HG02840 (cell line): ENCODE data around the gene RAPGEF6.
"Not testable (repeated sequence)": the region's sequence is repeated elsewhere in the genome, so short reads cannot be mapped to it uniquely, and the experiment has no call there.

ENCODE experiments used
- ATAC-seq: cut with Tn5 transposase; IDR thresholded peaks from one replicate; pipeline ENCODE4 v1.9.1; 2021; ENCODE audit warnings: mild to moderate bottlenecking, moderate library complexity, moderate number of reproducible peaks; ENCODE audit not compliant: unreplicated experiment, low FRiP score

The RAPGEF6 gene

GRCh38 chr5:131441184-131441583, 193.8 kb downstream of the RAPGEF6 start:
- no peak for ATAC-seq

DNA sequence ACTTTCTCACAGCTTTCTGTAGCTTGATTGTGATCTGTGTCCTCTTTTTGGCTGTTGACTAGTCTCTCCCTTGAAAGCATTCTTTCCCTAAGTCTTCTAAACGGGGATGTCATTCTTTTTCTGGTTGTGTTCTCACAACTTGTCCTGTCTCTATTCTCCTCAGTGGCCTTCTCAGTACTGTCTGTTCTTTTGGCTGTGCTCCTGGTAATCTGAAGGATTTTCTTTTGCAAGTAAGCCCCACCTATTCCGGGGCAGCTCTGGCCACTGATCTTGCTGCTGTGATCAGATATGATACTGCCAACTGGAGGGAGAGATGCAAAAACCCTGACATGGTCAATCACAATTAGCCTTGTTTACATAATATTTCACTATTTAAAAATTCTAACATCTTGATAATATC, 198.9 kb downstream of the RAPGEF6 start:
- ATAC-seq: no peak

GRCh38 chr5:131433109-131433508, 201.9 kb downstream of the RAPGEF6 start:
- ATAC-seq: no peak

DNA sequence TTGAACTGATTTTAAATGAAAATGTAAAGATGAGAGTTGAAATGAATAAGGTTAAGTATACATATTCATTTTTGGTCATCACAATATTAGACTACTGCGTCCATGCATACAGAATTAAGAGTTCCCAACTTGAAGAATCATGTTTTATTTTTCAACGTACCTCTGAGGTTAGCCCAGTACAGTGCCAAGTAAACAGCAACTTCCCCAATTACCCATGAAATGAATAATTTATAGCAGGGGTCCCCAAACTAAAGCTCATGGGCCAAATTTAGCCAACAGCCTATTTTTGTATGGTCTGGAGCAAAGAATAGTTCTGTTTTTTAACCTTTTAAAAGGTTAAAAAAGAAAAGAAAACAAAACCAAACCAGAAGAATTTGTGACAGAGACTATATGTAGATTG, 203.2 kb downstream of the RAPGEF6 start:
- no peak for ATAC-seq

DNA sequence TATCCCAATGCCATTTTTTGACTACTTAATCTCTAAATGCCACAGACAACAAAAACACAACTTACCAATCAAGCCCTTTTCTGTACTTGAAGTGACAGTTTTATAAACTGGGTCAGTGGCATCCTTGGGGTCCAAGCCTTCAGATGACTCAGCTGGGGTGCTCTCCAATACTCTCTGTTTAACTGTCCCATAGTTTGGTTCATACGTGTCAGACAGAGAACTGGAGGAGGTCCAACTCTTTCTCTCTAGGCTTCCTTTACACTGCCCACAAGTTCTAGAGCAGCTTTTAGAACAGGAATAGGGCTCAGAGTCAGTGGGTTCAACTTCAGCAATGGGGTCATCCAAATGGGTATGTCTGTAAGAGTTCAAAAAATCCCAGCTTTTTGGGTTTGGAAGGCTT, 204.2 kb downstream of the RAPGEF6 start:
- no peak for ATAC-seq

- ATAC-seq: no peak
Observed at GRCh38 chr5:131426011-131426410, 209.0 kb downstream of the RAPGEF6 start.

- ATAC-seq: no peak
Observed at GRCh38 chr5:131423056-131423455, 212.0 kb downstream of the RAPGEF6 start.

- ATAC-seq: no peak
Observed at GRCh38 chr5:131419877-131420276, 215.2 kb downstream of the RAPGEF6 start.

DNA sequence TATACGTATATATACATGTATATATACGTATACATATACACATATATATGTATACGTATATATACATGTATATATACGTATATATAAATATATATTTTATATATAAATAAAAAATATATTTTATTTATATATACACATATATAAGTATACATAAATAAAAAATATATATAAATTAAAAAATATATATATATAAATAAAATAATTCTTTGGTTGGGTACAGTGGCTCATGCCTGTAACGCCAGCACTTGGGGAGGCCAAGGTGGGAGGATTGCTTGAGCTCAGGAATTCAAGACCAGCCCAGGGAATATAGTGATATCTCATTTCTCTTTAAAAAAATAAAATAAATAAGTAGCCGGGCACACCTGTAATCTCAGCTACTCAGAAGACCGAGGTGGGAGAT, 216.2 kb downstream of the RAPGEF6 start:
- ATAC-seq: no peak

DNA sequence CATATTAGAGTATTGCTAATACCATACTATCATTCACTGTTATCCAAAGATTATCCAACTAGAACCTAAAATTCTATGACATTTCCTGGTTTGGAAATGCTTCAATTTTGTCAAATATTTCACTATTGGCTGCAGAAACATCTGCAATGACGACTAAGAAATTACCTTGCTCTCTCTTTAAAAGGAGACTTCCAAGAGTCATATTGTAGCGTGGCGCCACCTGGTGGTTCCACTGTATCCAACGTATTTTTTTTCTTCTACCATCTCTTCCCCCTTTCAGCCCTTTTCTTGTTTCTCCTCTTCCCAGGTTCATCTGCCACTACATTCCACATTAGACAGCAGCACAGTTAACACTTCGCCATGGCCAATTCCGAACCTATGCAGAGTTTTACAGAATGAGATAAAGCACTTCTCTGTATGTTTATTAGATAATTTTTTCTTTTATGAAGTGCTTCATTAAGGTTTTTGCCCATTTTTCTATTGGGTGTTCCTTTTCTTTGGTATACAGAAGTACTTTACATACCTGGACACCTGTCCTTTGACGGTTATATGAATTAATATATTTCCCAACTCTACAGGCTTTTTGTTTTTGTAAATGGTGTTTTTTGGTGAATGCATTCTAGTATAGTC, 217.7 kb downstream of the RAPGEF6 start:
- ATAC-seq: peak; percentile 22

GRCh38 chr5:131416729-131417128, 218.3 kb downstream of the RAPGEF6 start:
- ATAC-seq: peak; percentile 58

GRCh38 chr5:131413605-131414559, 221.1 kb downstream of the RAPGEF6 start:
- peak; percentile 74 for ATAC-seq

DNA sequence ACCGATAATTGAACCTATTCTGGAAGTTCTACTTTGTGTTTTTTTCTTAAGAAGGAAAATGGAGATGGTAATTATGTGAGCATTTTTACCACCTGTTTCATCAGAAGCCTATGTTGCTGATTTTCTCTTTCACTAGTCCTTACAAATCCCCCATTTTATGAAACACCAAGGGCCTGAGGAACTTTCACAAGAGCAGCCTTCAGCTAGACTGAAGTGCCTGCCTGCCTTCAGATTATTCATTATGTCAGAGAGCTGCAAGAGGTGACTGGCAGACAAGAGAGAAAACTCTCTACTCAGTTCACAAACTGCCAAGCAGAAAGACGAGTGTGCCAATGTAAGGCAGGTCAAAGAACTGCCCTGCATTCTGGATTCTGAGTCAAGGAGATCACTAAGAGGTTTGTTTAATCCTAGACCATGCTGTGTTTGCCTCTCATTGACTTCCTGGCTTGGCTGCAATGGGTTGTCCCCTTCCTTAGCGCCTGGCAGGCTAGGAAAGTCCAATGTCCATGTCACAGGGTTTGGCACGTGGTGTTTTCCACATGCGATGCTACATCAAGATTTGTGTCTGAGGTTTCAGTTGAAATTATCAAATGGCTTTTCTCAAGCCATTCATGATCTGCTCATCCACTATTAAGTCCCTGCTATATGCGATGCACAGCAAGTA, 227.9 kb downstream of the RAPGEF6 start:
- ATAC-seq: no peak

DNA sequence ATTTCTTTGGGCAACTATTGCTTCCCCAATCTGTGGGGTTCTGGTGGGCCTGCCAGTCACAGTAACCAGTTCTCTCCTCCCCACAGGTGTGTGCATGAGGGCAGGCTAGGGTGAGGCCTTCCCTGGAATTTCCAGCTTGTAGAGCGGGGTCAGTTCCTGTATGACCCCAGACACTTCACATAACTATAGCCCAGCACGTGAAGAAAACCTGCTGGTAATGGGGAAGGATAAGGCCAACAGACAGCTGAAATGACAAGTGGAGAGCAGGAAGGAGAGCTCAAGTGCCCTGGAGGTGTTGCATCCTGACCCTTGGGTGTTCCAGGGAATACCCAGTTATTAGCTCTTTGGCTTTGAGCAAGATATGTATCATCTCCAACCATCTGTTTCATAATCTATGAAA, 229.0 kb downstream of the RAPGEF6 start:
- no peak for ATAC-seq

DNA sequence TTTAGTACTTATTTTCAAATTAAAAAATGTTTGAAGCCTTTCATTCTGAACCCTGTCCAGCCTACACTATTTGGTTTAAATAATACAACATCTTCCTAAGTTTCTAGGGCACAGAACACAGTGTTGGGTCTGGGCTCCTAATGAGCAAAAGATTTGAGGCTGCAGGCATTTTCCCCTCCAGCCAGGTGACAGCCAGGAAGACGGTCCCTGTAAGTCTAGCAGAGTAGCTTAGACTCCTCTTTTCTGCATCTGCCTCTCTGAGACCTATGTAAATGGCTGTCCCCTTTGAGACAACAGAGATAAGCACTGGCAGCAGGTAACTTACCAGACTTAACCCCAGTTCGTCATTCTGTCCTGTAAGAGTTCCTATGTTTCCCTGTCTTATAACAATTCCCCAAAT, 229.4 kb downstream of the RAPGEF6 start:
- ATAC-seq: no peak

GRCh38 chr5:131400585-131400984, 234.4 kb downstream of the RAPGEF6 start:
- no peak for ATAC-seq

DNA sequence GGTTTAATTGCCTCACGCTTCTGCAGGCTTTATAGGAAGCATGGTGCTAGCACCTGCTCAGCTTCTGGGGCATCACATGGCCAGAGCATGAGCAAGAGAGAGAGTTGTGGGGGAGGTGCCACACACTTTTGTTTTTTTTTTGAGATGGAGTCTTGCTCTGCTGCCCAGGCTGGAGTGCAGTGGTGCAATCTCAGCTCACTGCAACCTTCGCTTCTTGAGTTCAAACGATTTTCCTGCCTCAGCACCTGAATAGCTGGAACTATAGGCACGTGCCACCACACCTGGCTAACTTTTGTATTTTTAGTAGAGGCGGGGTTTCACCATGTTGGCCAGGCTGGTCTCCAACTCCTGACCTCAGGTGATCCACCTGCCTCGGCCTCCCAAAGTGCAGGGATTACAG, 236.0 kb downstream of the RAPGEF6 start:
- not testable (repeated sequence) for ATAC-seq

DNA sequence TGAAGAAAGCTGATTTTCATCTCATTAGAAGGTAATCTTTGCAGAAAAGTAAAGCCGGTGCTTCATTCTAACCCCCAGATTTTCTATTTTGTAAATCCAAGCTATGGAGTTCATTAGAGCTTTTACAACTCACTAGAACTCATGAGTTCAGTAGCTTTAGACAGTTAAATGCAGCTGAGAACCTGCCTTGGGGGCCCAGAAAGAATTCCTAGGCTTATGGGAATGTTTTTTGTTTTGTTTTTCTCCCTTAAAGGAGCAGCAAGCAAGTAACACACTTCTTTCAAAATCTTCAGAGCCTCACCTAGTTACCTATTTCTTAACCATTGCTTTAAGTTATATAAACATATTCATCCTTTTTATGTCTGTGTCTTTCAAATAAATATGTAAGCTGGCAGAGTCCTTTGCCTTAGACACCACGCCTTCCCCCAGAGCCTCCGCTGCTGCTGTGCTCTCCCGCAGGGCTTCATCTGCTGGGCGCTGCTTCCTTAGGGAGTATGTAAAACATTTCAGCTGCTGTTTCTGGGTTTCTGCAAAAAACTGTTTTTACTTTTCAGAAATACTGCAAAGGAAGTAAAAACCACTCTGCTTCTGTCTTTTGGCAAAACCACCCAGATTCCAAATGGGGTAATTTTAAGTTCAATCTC, 238.3 kb downstream of the RAPGEF6 start:
- ATAC-seq: no peak

DNA sequence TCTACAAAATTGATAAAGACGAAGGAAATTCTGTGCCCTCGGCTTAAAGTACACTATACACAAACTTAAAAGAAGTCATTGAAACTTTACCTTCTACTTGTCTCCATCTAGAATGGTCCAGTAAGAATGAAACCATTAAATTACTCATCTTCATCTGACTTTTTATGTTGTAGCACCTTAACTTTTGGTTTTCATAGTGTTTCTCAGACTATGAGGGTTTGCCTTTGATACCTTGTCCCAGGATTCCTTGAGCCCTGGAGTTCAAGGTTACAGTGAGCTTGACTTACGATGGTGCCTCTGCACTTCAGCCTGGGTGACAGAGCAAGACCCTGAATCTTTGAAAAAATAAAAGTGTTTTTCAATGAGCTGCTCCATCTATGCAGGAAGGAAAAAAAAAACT, 239.0 kb downstream of the RAPGEF6 start:
- ATAC-seq: peak; percentile 71

- peak; percentile 63 for ATAC-seq
Observed at GRCh38 chr5:131394128-131394527, 240.9 kb downstream of the RAPGEF6 start.

- no peak for ATAC-seq
Observed at GRCh38 chr5:131393498-131393968, 241.5 kb downstream of the RAPGEF6 start.
